PFSK-1 (cell line): ENCODE measurements around the gene HSBP1L1.

ENCODE experiments used
- FOXP2 ChIP-seq: optimal IDR thresholded peaks from 2 replicates; pipeline ENCODE3; 2011; ENCODE audit warnings: borderline replicate concordance, control low read depth, inconsistent platforms; ENCODE audit not compliant: insufficient read depth; ENCODE audit errors: extremely low read length, extremely low read depth
- POLR2AphosphoS5 ChIP-seq: IDR thresholded peaks from 2 replicates; pipeline ENCODE4 v1.6.1; 2012; ENCODE audit warnings: low read depth, mild to moderate bottlenecking, control low read depth, low read length, moderate library complexity
- REST ChIP-seq, 2 experiments: IDR thresholded peaks; 2 replicates each; pipeline versions ENCODE4 v1.6.1 to v1.8.0; 2011 to 2012; ENCODE audit warnings: low read depth in 2 of 2, low read length in 2 of 2, control low read depth in 1 of 2, inconsistent platforms in 1 of 2, mild to moderate bottlenecking in 1 of 2, moderate library complexity in 1 of 2; ENCODE audit not compliant: insufficient read depth in 1 of 2
- SIN3A ChIP-seq: IDR thresholded peaks from 2 replicates; pipeline ENCODE4 v1.6.1; 2012; ENCODE audit warnings: mild to moderate bottlenecking, low read length, moderate library complexity, borderline replicate concordance; ENCODE audit not compliant: insufficient read depth
- TAF1 ChIP-seq: IDR thresholded peaks from 2 replicates; pipeline ENCODE4 v1.6.1; 2012; ENCODE audit warnings: low read length, control low read depth, borderline replicate concordance; ENCODE audit not compliant: insufficient read depth

- TF ChIP-seq TAF1 (no peak), POLR2AphosphoS5 (no peak), REST (IDR thresholded peaks at IDR 0.05; ENCODE audit: insufficient read depth in 1 of 2, low read depth in 2 of 2, low read length in 2 of 2) (no peak), SIN3A (no peak), FOXP2 (no peak)
These were observed 28.5 kb upstream of the HSBP1L1 start for GRCh38 chr18:79935925-79936324.
